ENCODE data around the gene COX8C. TPM values are rescaled to one million over a fixed set of nuclear protein-coding genes. Genes with fewer than 3 reads are reported as not detected.

The COX8C gene
- total RNA-seq, 1 experiment from 2014 or later, result not detected

DNA sequence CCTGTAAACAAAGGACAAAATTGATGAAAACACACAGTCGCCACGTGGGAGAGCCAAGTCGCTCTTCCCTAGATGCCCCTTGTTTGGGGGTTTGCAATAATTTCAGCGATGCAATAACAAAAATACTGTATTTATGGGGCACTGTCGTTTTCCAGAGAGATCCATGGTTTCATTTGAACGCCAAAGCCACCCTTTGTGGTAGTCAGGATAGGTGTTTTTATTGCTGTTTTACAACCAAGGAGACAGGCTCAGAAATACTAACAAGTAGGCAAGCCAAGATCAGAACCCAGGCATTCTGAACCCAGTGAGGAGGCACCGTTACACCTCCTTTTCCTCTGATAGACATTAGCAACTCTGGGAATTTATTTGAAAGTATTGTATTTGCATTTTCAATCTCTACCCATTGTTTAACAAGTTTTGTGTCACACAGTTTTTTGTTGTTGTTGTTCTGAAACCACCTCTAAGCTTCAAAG, 13.3 kb upstream of the COX8C start:
- Histone ChIP-seq H3K36me3 (ENCODE audit: insufficient read depth, low read length, poor library complexity, severe bottlenecking) (no peaks in the 10 kb centered on the region), H3K27ac (ENCODE audit: low read depth, low read length, poor library complexity, severe bottlenecking) (peak overlapping the region; percentile 95), H3K9me3 (ENCODE audit: low read depth, low read length, poor library complexity, severe bottlenecking) (peaks cover 8% of the 10 kb centered on the region), H3K4me1 (ENCODE audit: insufficient read depth, low read length, poor library complexity, severe bottlenecking) (peaks cover 7% of the 10 kb centered on the region), H3K4me3 (ENCODE audit: low read depth, low read length, poor library complexity, severe bottlenecking) (peak overlapping the region; percentile 90), H3K27me3 (replicated peaks; ENCODE audit: insufficient read depth, low read depth, low read length, poor library complexity) (no peaks in the 10 kb centered on the region)
- no peak for DNase-seq (ENCODE audit: low spot score)
- no TSS peak for BruUV-seq (replicated peaks)
- intact Hi-C loops (cut with micrococcal nuclease; ENCODE audit: unreplicated experiment), result no loop called here
- POLR2A ChIA-PET (ENCODE audit: low non-redundant PET), result no interaction called here
- CTCF ChIA-PET, result no interaction called here
- TF ChIP-seq, protein P1, sequence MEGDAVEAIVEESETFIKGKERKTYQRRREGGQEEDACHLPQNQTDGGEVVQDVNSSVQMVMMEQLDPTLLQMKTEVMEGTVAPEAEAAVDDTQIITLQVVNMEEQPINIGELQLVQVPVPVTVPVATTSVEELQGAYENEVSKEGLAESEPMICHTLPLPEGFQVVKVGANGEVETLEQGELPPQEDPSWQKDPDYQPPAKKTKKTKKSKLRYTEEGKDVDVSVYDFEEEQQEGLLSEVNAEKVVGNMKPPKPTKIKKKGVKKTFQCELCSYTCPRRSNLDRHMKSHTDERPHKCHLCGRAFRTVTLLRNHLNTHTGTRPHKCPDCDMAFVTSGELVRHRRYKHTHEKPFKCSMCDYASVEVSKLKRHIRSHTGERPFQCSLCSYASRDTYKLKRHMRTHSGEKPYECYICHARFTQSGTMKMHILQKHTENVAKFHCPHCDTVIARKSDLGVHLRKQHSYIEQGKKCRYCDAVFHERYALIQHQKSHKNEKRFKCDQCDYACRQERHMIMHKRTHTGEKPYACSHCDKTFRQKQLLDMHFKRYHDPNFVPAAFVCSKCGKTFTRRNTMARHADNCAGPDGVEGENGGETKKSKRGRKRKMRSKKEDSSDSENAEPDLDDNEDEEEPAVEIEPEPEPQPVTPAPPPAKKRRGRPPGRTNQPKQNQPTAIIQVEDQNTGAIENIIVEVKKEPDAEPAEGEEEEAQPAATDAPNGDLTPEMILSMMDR (conservative IDR thresholded peaks at IDR 0.05; ENCODE audit: low read depth, low read length), result no peak
- no peak for TF ChIP-seq EZH2 (IDR thresholded peaks at IDR 0.05; ENCODE audit: borderline replicate concordance, low read depth, low read length, poor library complexity, severe bottlenecking)

DNA sequence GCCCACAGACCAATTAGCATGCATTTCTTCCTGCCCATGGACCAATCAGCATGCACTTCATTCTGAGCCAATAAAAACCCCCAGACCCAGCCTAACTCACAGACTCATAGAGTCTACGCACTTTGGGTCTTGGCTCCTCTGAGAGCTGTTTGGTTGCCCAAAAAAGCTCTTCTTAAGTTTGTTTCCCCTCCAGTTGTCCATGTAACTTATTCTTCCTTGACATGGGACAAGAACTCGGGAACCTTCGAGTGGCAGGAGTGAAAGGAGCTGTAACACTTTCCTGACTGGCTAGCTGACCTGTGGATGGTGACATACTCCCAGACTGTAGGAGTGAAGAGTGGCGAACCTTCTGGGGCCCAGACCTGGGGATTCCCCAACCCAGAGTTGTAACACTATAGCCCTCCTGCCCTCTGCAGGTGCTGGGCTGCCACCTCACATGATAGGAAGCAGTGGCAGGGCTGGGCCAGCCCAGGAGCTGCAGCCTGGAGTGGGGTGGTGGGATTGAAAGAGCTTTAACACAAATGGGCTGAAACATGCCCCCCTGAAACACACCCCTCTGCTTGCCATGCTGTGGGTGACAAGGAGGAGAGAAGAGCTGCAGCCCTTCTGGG, 9.7 kb upstream of the COX8C start:
- CTCF ChIA-PET, result no interaction called here
- intact Hi-C loops (cut with micrococcal nuclease; ENCODE audit: unreplicated experiment), result no loop called here
- H3K9me3 ChIP-seq (ENCODE audit: low read depth, low read length, poor library complexity, severe bottlenecking), result peaks cover 8% of the 10 kb centered on the region
- TF ChIP-seq, protein P1 (conservative IDR thresholded peaks at IDR 0.05; ENCODE audit: low read depth, low read length), result no peak
- TF ChIP-seq EZH2 (IDR thresholded peaks at IDR 0.05; ENCODE audit: borderline replicate concordance, low read depth, low read length, poor library complexity, severe bottlenecking), result no peak
- H3K27me3 ChIP-seq (replicated peaks; ENCODE audit: insufficient read depth, low read depth, low read length, poor library complexity), result no peaks in the 10 kb centered on the region
- DNase-seq (ENCODE audit: low spot score), result no peak
- POLR2A ChIA-PET (ENCODE audit: low non-redundant PET), result no interaction called here
- H3K4me3 ChIP-seq (ENCODE audit: low read depth, low read length, poor library complexity, severe bottlenecking), result no peak overlapping the region
- H3K27ac ChIP-seq (ENCODE audit: low read depth, low read length, poor library complexity, severe bottlenecking), result no peak overlapping the region
- H3K36me3 ChIP-seq (ENCODE audit: insufficient read depth, low read length, poor library complexity, severe bottlenecking), result no peaks in the 10 kb centered on the region
- peaks cover 7% of the 10 kb centered on the region for H3K4me1 ChIP-seq (ENCODE audit: insufficient read depth, low read length, poor library complexity, severe bottlenecking)
- no TSS peak for BruUV-seq (replicated peaks)

DNA sequence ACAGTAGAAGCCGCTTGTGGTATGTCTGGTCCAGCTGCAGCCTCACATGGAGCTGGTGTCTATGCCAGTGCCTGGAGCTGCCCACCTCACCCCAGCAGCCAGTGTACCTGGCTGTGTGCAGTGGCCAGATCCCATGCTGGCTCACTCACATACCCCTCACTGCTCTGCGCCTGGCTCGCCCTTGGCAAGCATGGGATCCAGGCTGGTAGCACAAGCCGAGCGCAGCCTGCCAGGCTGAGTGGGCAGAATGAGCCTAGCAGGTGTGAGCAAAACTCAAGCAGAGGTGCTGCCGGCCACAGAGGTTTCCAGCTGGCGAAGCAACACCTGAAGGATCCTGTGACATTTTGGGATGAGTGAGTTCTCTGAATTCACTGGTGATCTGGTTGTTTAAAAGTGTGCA, 9.1 kb upstream of the COX8C start:
- intact Hi-C loops (cut with micrococcal nuclease; ENCODE audit: unreplicated experiment), result no loop called here
- Histone ChIP-seq H3K36me3 (ENCODE audit: insufficient read depth, low read length, poor library complexity, severe bottlenecking) (no peaks in the 10 kb centered on the region), H3K4me1 (ENCODE audit: insufficient read depth, low read length, poor library complexity, severe bottlenecking) (peaks cover 7% of the 10 kb centered on the region), H3K27me3 (replicated peaks; ENCODE audit: insufficient read depth, low read depth, low read length, poor library complexity) (no peaks in the 10 kb centered on the region), H3K27ac (ENCODE audit: low read depth, low read length, poor library complexity, severe bottlenecking) (no peak overlapping the region), H3K4me3 (ENCODE audit: low read depth, low read length, poor library complexity, severe bottlenecking) (no peak overlapping the region), H3K9me3 (ENCODE audit: low read depth, low read length, poor library complexity, severe bottlenecking) (peaks cover 8% of the 10 kb centered on the region)
- ChIA-PET CTCF (no interaction called here), POLR2A (ENCODE audit: low non-redundant PET) (no interaction called here)
- no peak for DNase-seq (ENCODE audit: low spot score)
- no TSS peak for BruUV-seq (replicated peaks)
- TF ChIP-seq, protein P1 (conservative IDR thresholded peaks at IDR 0.05; ENCODE audit: low read depth, low read length), result no peak
- no peak for TF ChIP-seq EZH2 (IDR thresholded peaks at IDR 0.05; ENCODE audit: borderline replicate concordance, low read depth, low read length, poor library complexity, severe bottlenecking)
